Inferior parietal cortex (tissue), 1 donor: ENCODE measurements around the gene HDGF.

Experiments used
- DNase-seq: peaks from one replicate; pipeline ENCODE4 v3.0.0-alpha.2; 2016; ENCODE audit errors: extremely low spot score

Gene HDGF

DNA sequence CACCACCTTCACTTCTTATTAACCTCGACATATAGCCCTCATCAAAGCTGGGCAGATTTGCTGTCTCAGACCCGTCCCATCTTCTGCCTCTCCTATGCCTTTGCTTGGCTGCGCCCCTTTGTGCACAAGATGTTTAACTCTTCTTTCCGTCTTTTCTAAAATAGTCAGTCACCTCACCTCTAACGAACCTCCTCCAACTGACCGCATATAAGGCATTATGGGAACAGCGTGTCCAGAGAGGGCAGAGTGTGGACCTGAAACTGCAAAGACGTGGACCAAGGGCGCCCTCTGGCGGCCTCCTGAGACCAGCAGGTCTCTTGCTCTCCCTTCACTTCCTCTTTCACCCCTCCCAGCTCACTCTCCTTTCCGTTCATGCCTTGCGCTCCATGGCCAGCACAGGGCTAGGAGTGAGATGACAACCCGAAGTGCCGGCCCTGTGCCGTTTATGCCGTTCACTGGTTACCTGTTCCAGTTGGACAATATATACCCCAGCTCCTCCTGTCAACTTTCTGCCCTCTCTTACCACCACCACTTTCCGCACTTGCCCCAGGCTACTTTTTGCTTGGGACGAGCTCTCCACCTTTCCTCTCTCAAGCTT lies 25.7 kb downstream of the HDGF start:
- DNase-seq: peak; percentile 89

DNA sequence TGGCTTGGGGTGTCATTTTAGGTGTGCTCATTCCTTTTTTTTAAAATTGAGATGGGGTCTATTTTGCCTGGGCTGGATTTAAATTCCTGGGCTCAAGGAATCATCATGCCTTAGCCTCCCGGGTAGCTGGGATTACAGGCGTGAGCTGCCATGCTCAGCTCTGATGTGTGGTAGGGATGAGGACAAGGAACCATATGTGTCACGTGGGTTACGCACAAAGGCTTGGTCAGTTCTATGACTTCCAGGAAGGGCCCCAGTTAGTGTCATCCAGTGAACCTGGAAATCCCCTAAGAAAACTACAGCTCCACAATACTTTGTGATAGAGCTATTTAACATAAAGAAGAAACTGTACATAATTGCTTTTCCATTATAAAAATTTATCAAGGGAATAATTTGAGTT lies 29.9 kb downstream of the HDGF start:
- no peak for DNase-seq

DNA sequence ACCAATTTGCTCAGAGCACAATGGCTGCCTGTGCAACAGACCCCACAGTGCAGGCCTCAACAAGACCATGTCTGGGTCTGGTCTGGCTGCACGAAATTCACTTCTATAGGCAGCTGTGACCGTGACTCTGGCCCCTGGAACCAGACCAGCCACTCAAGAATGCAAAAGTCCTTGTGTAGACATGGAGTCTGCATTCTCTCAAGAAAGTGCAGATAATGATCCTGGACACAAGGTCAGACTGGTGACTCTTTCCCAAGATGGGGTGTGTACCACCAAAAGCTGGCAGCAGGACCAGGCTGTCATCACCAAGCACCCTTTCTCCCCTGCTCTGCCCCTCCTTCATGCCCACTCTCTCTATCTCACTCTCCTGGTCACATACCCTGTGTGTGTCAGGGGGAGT lies 30.3 kb downstream of the HDGF start:
- DNase-seq: no peak

DNA sequence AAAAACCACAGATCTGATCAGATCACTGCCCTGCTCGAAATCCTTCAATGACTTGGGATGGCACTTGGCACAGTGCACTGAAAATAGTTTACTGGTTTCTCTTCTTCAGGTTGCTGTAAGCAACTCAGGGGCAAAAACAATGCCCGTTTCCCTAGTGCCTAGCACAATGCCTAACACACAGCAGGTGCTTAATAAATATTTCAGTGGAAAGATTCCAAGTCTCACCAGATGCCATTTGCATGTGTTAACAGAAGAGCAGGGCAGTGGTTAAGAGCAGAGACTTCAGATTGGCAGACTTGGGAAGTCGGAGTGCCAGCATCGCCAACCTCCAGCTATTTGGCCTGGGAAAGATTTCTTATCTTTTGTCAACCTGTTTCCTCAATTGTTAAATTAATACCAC lies 34.1 kb downstream of the HDGF start:
- DNase-seq: no peak

GRCh38 chr1:156714830-156715229 lies 36.6 kb downstream of the HDGF start:
- DNase-seq: no peak

- DNase-seq: no peak
Measured at GRCh38 chr1:156712626-156713025, 38.8 kb downstream of the HDGF start.

GRCh38 chr1:156711011-156711817 lies 40.3 kb downstream of the HDGF start:
- no peak for DNase-seq

- no peak for DNase-seq
Measured at GRCh38 chr1:156709757-156710489, 41.6 kb downstream of the HDGF start.

GRCh38 chr1:156709031-156709430 lies 42.4 kb downstream of the HDGF start:
- no peak for DNase-seq

- DNase-seq: no peak
Measured at GRCh38 chr1:156708218-156708661, 43.2 kb downstream of the HDGF start.

DNA sequence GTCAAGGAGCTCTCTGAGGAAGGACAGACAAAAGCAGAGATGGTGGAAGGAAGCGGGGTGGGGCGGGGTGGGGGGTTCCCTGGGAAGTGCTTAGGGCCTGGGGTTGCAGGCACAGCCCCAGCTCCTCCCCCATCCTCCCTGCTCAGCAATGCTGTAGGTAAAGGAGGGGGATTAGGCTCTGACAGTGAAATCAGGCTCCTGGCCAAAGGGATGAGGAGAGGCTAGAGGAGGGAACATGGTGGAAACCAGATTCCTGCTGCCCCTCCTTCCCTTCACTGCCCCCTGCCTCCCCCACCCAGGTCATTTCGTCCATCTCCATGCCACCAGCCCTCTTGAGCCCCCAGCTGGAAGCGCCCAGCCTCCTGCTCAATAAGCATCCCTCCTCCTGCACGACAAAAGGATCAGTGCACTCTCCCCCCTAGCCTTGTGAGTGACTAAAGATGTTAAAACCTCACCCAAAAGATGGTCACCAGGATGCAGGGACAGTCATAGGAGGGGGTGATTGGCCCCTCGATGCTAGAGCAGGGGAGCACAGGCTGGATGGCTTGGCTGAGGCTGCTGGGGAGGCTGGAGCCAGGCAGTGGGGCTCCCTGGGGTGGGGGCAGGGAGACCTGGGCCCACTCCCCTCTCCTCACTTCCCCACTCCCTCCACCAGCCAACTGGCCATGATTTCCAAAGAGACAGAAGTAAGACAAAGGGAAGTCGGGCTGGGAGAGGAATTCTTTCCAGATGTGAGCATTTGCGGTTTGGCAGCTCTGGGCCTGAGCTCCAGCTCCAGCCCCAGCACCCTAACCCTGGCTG lies 43.9 kb downstream of the HDGF start:
- no peak for DNase-seq

DNA sequence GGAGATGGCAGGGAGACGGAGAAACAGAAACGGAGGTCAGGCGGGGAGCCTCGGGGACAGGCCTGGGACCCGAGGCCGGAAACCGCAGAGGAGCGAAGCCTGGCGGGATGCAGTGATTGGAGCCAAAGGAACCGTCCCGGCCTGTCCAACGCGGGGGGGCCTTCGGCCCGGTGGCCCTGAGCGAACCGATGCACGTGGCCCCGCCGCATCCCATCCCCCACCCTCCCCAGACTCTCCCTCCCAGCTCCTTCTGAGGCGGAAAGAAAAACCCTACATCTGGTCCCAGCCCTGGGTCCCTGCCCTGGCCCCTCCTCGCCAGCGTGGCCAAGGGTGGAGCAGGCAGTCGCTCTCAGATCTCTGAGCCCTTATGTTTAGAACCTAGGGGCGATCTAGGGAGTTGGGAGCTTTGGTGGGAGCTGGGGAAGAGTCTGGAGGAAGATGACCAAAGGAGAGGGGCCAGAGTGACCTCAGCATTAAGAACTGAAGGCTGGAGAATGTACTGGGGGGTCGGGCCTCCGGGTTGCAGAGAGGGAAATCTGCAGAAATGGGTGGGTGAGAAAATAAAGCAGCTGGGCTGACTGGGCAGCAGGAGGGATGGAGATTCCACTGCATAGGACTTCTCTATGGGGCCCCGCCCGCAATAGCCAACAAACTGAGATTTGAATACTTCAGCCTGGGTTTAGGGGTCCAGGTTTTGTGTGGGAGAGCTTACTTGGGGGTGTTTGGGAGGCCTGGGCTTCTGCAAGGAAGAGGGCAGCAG lies 44.6 kb downstream of the HDGF start:
- DNase-seq: no peak

- DNase-seq: no peak
Measured at GRCh38 chr1:156705918-156706656, 45.4 kb downstream of the HDGF start.

DNA sequence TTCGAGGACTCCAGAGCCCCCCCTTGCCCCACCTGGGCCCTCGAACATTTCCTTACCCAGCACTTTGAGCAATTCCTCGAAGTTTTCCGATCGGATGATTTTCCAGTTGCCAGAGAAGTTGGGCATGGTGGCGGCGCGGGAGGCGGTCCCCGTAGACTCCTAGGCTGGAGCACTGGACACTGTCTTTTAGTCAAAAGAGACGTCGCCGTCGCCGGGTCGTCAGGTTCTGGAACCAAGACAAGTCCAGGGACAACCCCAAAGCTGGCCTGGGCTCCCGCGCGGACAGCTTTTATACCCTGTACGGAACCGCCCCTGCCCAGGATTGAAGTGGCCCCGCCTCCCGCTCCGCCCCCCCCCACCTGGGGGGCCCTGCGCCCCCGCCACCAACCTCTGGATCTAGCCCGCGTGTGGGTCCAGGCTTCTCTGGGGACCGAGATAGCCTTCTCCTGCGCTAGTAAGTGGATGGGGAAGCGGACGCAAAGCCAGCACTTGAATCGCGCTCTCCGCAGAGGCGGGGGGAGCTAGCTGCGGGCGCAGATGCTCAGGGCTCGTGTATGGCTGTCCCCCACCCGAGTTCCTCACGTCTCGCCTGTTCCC lies 46.1 kb downstream of the HDGF start, which contains the start of gene CRABP2:
CRABP2 (minus strand) TSS at position 263 of the 597 bp plus-strand sequence; CDS start at position 126, 137 bp downstream.
- no peak for DNase-seq

GRCh38 chr1:156704930-156705320 lies 46.5 kb downstream of the HDGF start:
- no peak for DNase-seq

GRCh38 chr1:156704166-156704711 lies 47.2 kb downstream of the HDGF start:
- DNase-seq: no peak

DNA sequence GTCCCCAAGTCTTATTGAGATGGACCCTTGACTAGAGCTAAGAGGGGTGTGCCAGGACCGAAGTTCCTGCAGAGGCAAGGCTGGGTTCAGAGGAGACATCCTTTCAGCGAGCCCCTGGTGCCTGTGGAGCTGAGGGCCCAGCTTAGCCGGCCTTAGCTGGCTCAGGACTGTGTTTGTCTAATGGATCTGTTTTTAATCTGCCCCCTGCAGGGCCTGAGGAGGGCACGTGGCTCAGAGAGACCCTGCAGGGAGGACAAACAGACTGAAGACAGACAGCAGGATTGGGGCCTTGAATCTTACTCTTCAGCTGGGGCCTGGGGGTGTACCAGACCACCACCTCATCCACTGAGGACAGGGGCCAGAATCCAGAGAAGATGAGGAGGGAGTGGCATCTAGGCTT lies 47.7 kb downstream of the HDGF start:
- DNase-seq: no peak

GRCh38 chr1:156703336-156703735 lies 48.1 kb downstream of the HDGF start:
- DNase-seq: no peak

GRCh38 chr1:156700736-156701531 lies 50.5 kb downstream of the HDGF start:
- no peak for DNase-seq
